HPDE6-E6E7 (cell line): Measurements from ENCODE around the gene KRTAP4-7.
A peak's percentile ranks its signal among the peaks of the same experiment; 100 is the strongest.
"Not testable (repeated sequence)": the region's sequence is repeated elsewhere in the genome, so short reads cannot be mapped to it uniquely, and the experiment has no call there.

Experiments used
- DNase-seq: peaks from one replicate; pipeline ENCODE4 v3.0.0; 2011; ENCODE audit warnings: missing footprints; ENCODE audit errors: extremely low spot score

The KRTAP4-7 gene

GRCh38 chr17:41108728-41109386, 24.9 kb downstream of the KRTAP4-7 start:
- not testable (repeated sequence) for DNase-seq

GRCh38 chr17:41111151-41111885, 27.4 kb downstream of the KRTAP4-7 start:
- DNase-seq, result no peak

- DNase-seq, result no peak
These were observed 32.3 kb downstream of the KRTAP4-7 start for GRCh38 chr17:41116297-41116696.

GRCh38 chr17:41117846-41118386, 34.0 kb downstream of the KRTAP4-7 start, which contains the start of gene KRTAP4-11:
Gene KRTAP4-11, minus strand, starts transcription at chr17:41118373. Its CDS starts 58 bp downstream, at chr17:41118315.
- DNase-seq, result not testable (repeated sequence)

- DNase-seq, result no peak
These were observed 34.8 kb downstream of the KRTAP4-7 start for GRCh38 chr17:41118721-41119120.

- not testable (repeated sequence) for DNase-seq
These were observed 36.0 kb downstream of the KRTAP4-7 start for GRCh38 chr17:41119696-41120690.

GRCh38 chr17:41121742-41122141, 37.8 kb downstream of the KRTAP4-7 start:
- no peak for DNase-seq

DNA sequence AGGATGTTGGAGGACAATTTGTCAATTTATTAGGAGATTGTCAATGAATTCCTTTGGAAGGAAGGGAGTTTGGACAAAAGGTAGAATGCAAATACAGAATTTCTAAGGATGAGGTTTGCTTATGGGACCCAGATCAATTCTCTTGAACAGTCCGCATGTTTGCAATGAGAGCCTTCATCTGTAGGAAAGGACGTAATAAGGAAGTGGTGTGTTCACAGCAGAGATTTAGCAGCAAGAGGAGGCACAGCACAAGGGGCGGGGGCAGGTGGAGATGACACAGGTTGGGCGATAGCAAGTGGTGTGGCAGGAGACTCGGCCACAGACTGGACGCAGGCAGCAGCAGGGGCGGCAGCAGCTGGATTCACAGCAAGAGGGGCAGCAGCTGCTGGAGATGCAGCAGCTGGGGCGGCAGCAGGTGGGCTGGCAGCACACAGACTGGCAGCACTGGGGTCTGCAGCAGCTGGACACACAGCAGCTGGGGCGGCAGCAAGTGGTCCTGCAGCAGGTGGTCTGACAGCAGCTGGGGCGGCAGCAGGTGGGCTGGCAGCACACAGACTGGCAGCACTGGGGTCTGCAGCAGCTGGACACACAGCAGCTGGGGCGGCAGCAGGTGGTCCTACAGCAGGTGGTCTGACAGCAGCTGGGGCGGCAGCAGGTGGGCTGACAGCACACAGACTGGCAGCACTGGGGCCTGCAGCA, 39.5 kb downstream of the KRTAP4-7 start:
- DNase-seq, result not testable (repeated sequence)

DNA sequence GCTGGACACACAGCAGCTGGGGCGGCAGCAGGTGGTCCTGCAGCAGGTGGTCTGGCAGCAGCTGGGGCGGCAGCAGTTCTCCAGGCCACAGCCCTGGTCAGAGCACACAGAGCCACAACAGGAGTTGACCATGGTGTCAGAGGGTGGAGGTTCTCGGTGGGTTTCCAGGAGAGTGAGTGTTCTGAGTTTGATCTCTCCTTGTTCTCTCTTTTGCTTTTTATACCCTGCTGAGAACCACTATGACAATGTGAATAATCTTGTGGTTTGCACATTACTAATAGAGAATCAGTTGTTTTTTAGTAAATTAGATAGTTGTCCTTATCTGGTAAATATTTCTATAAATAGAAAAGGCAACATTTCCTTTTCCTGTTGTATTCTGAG, 40.0 kb downstream of the KRTAP4-7 start, which contains the start of gene KRTAP4-12:
TSS of gene KRTAP4-12 (minus strand) at position 192 of the 381 bp plus-strand sequence. CDS start at position 132, 60 bp downstream.
- not testable (repeated sequence) for DNase-seq

DNA sequence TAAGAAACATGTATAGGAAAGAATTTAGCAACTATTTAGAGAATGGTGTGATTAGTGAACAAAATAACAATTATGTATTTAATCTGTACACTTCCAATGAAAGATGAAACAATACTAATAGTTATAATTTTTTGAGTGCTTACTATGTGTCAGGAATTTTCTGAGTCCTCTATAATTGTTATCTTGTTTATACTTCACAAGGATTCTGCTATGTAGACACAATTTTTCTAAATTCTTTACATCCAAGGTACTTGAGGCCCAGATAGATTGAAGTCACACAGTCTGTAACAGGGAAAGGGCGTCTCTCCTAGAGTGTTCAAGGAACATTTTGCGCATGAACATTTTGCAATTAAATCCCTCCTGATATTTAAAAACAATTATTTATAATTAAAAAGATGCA, 41.1 kb downstream of the KRTAP4-7 start:
- no peak for DNase-seq

DNA sequence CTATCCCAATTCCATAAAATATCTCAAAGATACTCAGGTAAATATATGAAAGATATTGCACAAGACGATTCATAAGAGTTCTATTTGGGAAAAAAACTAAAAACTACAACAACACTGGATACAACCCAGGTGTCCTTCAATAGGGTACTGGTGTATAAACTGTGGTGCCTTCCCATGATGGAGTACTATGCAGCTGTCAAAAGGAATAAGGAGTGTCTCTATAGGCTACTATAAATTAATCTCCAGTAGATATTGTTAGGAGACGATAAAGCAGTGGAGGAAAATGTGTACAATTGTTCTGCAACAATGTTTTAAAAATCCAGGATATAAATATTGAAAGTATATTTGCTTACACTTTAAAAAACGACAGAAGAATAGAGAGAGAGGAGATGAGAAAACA, 42.5 kb downstream of the KRTAP4-7 start:
- no peak for DNase-seq

DNA sequence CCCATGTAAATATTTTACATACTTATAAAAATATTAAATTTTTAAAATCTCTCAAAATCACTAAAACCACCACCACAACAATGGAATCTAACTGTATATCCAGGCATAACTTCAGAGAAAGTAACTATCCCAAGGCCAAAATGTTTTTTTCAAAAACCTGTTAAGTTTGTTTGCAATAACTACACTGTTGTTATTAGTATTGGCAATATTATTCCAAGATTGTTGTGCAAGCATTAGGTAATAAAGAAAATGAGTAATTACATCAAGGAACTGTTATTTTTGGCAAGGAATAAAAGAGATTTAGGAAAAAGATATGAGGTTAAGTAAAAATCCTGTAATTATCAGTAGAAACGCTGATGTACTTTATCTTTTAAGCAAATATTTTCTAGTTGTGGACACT, 43.4 kb downstream of the KRTAP4-7 start:
- DNase-seq, result no peak

- peak; percentile 79 for DNase-seq
These were observed 48.0 kb downstream of the KRTAP4-7 start for GRCh38 chr17:41131979-41132378.

GRCh38 chr17:41133880-41134735, 50.2 kb downstream of the KRTAP4-7 start:
- no peak for DNase-seq
